ENCODE measurements around the gene RFTN2.

- peak; percentile 87 for TF ChIP-seq CTCF (IDR thresholded peaks at IDR 0.05; ENCODE audit: borderline replicate concordance, extremely low read depth, low read length, poor library complexity, severe bottlenecking)
- TF ChIP-seq EZH2 (IDR thresholded peaks at IDR 0.05; ENCODE audit: borderline replicate concordance, low read depth, low read length, severe bottlenecking), result no peak
Observed at GRCh38 chr2:197707316-197708213, 32.2 kb upstream of the RFTN2 start.
